ENCODE measurements around the gene INPP4A.

The INPP4A gene

GRCh38 chr2:98489971-98490962, 45.6 kb downstream of the INPP4A start:
- DNase-seq (ENCODE audit: low spot score) (no peak), FAIRE-seq (no peak)

GRCh38 chr2:98492441-98492840, 47.8 kb downstream of the INPP4A start:
- no peak for DNase-seq (ENCODE audit: low spot score)
- no peak for FAIRE-seq

GRCh38 chr2:98494699-98495098, 50.0 kb downstream of the INPP4A start:
- DNase-seq (ENCODE audit: low spot score) (no peak), FAIRE-seq (no peak)

GRCh38 chr2:98496750-98497493, 52.3 kb downstream of the INPP4A start:
- DNase-seq (ENCODE audit: low spot score): no peak
- no peak for FAIRE-seq

- no peak for DNase-seq (ENCODE audit: low spot score)
- no peak for FAIRE-seq
Observed at GRCh38 chr2:98498703-98499440, 54.2 kb downstream of the INPP4A start.

- FAIRE-seq (no peak), DNase-seq (ENCODE audit: low spot score) (no peak)
Observed at GRCh38 chr2:98500561-98500960, 55.9 kb downstream of the INPP4A start.

DNA sequence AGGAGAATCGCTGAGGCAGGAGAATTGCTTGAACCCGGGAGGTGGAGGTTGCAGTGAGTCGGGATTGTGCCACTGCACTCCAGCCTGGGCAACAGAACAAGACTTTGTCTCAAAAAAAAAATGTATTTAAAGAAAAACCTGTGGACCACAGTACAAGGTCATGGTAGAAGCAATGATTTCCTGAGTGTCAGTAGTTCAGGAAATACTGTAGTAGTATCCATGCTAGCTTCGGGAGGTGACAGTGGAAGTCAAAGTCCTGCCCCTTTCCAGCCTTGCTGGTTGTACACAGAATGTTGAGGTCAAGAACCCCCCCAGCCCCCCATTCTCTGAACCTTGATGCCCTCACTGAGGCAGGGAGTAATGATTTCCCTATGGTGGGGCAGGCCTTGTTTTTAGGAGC, 56.6 kb downstream of the INPP4A start:
- DNase-seq (ENCODE audit: low spot score): no peak
- FAIRE-seq: no peak

DNA sequence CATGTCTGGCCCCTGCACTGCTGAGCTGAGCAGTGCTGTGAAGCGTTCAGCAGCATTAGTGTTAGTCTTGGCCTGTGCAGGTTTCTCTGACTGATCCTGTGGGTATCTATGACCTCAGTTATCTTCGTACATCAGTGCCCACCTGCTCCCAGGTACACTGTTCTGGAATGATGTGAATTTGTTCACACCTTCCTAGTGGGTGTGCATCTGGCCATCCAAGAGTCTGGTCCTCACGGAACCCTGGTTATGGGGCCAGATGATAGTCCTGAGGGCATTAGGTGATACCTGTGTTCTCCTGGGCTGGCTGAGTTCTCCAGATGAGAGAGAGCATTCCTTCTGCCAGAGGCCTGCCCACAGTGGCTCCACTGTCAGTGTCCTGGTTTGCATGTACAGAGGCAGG, 57.2 kb downstream of the INPP4A start:
- FAIRE-seq (no peak), DNase-seq (ENCODE audit: low spot score) (no peak)

DNA sequence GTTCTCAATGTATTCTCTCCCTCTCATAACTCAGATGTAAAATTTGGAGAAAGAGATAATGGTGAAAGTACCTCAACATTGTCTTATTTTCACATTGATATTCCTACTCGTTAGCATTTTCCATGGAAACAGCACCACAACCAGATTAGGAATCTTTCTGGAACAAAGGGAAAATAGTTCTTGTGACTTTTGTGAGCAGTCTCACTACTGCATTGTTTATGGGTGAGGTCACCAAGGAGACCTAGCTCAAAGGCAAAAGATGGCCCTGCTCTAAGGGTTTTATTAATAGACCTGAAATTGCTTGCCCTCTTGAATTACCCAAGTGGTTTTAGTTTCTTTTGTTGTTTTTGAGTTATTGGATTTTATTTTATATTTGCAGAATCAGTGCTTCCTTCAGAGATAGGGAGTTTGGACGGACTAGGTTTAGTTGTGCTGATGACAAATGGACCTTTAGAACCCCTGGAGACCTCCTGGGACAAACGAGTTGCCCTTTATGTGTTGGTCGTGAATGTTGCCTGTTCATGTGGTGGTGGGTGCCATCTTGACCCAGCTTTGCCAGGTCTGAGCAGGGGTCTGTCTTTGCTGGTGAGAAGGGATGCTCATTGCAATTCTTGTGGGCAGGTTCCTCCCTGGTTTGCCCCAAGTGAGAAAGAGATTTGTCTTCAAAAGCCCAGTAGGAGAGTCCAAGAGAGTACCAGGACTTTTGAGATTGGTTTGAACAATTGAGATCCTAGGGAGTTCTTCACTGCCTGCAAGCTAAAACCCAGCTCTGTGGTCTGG, 58.1 kb downstream of the INPP4A start:
- DNase-seq (ENCODE audit: low spot score): no peak

GRCh38 chr2:98503481-98504105, 58.9 kb downstream of the INPP4A start:
- FAIRE-seq: no peak
- DNase-seq (ENCODE audit: low spot score): no peak

More for the DNA sequence above, 58.1 kb downstream of the INPP4A start:
- no peak for FAIRE-seq

DNA sequence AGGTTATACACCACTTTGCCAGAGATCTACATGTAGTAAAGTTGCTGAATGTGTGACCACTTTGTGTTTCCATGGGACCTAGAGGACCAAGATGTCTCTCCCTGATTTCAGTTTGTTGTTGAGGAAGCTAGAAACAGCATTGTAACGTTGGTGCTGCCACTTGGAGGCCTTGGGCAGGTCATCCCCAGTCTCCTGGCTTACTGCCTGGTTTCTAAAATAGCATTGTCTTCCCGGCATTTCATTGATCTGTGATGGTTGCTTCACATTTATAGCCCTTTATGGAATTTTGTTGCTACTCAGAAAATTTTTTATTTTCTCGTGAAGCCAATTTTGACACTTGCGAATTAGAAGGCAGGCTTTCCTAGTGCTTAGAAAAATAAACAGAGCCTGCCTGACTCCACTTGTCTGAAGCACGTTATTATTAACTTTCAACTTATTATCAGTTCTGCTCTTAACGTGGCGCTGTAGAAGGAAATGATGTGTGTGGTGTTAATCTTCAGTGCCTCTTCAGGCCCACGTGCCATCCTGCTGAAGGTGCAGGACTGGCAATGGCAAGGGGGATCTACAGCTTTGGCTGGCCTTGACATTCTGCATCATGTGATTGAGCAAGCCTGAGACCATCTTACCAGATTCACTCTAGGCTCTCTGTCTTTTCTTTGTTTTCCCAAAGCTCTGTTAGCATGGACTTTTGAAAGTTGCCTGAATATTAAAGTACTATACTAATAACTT, 59.9 kb downstream of the INPP4A start:
- no peak for DNase-seq (ENCODE audit: low spot score)
- no peak for FAIRE-seq

- DNase-seq (ENCODE audit: low spot score) (no peak), FAIRE-seq (no peak)
Observed at GRCh38 chr2:98505311-98505808, 60.7 kb downstream of the INPP4A start.

- no peak for DNase-seq (ENCODE audit: low spot score)
- FAIRE-seq: no peak
Observed at GRCh38 chr2:98505971-98506664, 61.5 kb downstream of the INPP4A start.

DNA sequence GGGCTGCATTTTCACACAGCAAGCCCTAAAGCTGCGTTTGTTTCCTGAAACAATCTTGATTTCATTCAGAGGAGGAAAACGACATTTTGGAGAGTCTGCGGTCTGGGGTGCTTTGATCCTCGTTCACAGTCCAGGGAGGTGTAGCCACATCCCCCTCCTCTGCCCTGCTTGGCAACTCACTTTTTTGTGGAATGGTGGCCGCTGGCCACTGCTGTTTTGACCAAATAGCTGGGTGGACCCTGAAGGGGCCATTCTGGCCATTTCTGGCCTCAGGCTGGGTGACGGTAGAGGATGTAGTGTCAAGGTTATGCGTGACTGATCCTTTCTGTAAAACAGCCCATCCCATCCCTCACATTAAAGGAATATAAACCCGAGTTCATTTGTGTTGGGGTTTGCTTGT, 62.2 kb downstream of the INPP4A start:
- no peak for DNase-seq (ENCODE audit: low spot score)
- FAIRE-seq: no peak

DNA sequence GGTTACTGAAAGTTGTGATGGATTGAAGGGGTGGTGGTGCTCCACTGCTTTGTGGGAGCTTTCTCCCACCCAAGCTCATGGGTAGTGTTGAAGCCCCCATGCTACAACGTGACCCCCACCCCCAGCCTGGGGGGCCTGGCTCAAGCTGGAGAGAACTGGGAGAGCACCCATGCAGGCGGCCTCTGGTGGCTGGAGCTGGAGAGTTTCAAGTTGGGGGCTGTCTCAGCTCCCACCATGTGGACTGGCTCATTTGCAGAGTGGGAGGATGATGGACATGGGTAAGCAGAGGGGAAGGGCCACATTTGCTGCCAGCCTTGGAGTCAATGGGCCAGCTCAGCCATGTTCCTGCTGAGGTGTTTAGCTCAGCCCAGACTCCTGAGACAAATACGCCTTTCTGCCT, 62.8 kb downstream of the INPP4A start:
- no peak for DNase-seq (ENCODE audit: low spot score)
- FAIRE-seq: no peak

- FAIRE-seq (no peak), DNase-seq (ENCODE audit: low spot score) (no peak)
Observed at GRCh38 chr2:98507891-98508708, 63.4 kb downstream of the INPP4A start.

DNA sequence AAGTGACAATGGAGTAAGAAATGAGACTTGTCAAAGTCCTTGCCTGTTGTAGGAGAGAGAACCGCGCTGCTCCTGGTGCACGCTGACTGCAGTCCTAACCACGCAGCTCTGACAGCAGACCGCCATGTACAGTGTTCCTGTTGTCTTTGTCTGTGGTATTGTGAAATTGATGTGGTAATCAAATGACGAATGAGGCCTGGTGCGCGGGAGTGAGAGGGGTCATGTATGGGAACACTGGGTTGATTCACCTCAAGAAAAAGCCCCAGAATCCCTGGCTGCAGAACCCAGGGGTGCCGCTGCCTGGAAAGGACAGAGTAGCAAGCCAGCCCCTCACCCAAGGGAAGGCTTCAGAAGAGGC, 64.0 kb downstream of the INPP4A start:
- no peak for DNase-seq (ENCODE audit: low spot score)
- FAIRE-seq: no peak
